ENCODE measurements around the gene DRC3.
"Not testable (repeated sequence)": the region's sequence is repeated elsewhere in the genome, so short reads cannot be mapped to it uniquely, and the experiment has no call there.

Gene DRC3

GRCh38 chr17:17990282-17990681 lies 17.6 kb downstream of the DRC3 start:
- DNase-seq (ENCODE audit: extremely low read depth in 1 of 2, low read depth in 1 of 2), result no peak

GRCh38 chr17:17993366-17993765 lies 20.7 kb downstream of the DRC3 start:
- DNase-seq (ENCODE audit: extremely low read depth in 1 of 2, low read depth in 1 of 2), result no peak

GRCh38 chr17:17993852-17994251 lies 21.2 kb downstream of the DRC3 start:
- DNase-seq (ENCODE audit: extremely low read depth in 1 of 2, low read depth in 1 of 2), result no peak

- no peak for DNase-seq (ENCODE audit: extremely low read depth in 1 of 2, low read depth in 1 of 2)
Measured at GRCh38 chr17:17994271-17995069, 21.8 kb downstream of the DRC3 start.

GRCh38 chr17:17995887-17996286 lies 23.2 kb downstream of the DRC3 start:
- not testable (repeated sequence) for DNase-seq (ENCODE audit: extremely low read depth in 1 of 2, low read depth in 1 of 2)

- DNase-seq (ENCODE audit: extremely low read depth in 1 of 2, low read depth in 1 of 2), result no peak
Measured at GRCh38 chr17:17998934-17999333, 26.3 kb downstream of the DRC3 start.

- no peak for DNase-seq (ENCODE audit: extremely low read depth in 1 of 2, low read depth in 1 of 2)
Measured at GRCh38 chr17:17999364-18000029, 26.8 kb downstream of the DRC3 start.

- DNase-seq (ENCODE audit: extremely low read depth in 1 of 2, low read depth in 1 of 2), result no peak
Measured at GRCh38 chr17:18000030-18000408, 27.4 kb downstream of the DRC3 start.

- DNase-seq (ENCODE audit: extremely low read depth in 1 of 2, low read depth in 1 of 2), result no peak
Measured at GRCh38 chr17:18002171-18002570, 29.5 kb downstream of the DRC3 start.

- DNase-seq (ENCODE audit: extremely low read depth in 1 of 2, low read depth in 1 of 2), result no peak
Measured at GRCh38 chr17:18004345-18004744, 31.7 kb downstream of the DRC3 start.

GRCh38 chr17:18004884-18005305 lies 32.2 kb downstream of the DRC3 start:
- DNase-seq (ENCODE audit: extremely low read depth in 1 of 2, low read depth in 1 of 2), result no peak

GRCh38 chr17:18005496-18005895 lies 32.8 kb downstream of the DRC3 start:
- no peak for DNase-seq (ENCODE audit: extremely low read depth in 1 of 2, low read depth in 1 of 2)

- no peak for DNase-seq (ENCODE audit: extremely low read depth in 1 of 2, low read depth in 1 of 2)
Measured at GRCh38 chr17:18006495-18007239, 34.0 kb downstream of the DRC3 start.

- no peak for DNase-seq (ENCODE audit: extremely low read depth in 1 of 2, low read depth in 1 of 2)
Measured at GRCh38 chr17:18008496-18009268, 36.0 kb downstream of the DRC3 start.

- no peak for DNase-seq (ENCODE audit: extremely low read depth in 1 of 2, low read depth in 1 of 2)
Measured at GRCh38 chr17:18009609-18010420, 37.2 kb downstream of the DRC3 start.

GRCh38 chr17:18011286-18011685 lies 38.6 kb downstream of the DRC3 start:
- DNase-seq (ENCODE audit: extremely low read depth in 1 of 2, low read depth in 1 of 2), result no peak

GRCh38 chr17:18014006-18014405 lies 41.3 kb downstream of the DRC3 start:
- no peak for DNase-seq (ENCODE audit: extremely low read depth in 1 of 2, low read depth in 1 of 2)

GRCh38 chr17:18015593-18015992 lies 42.9 kb downstream of the DRC3 start:
- DNase-seq (ENCODE audit: extremely low read depth in 1 of 2, low read depth in 1 of 2), result no peak

GRCh38 chr17:18016426-18016825 lies 43.8 kb downstream of the DRC3 start:
- DNase-seq (ENCODE audit: extremely low read depth in 1 of 2, low read depth in 1 of 2), result no peak

GRCh38 chr17:18017958-18018357 lies 45.3 kb downstream of the DRC3 start:
- DNase-seq (ENCODE audit: extremely low read depth in 1 of 2, low read depth in 1 of 2), result no peak
